GM23248 (cell line): Measurements from ENCODE around the gene CEP97.

Experiments
- EZH2 ChIP-seq: fragments of 200-600 bp; sonication (generic); IDR thresholded peaks from 2 replicates; pipeline ENCODE4 v1.6.1; 2018; ENCODE audit warnings: antibody characterized with exemption, mild to moderate bottlenecking; ENCODE audit not compliant: insufficient read depth, poor library complexity, severe bottlenecking
- EZH2phosphoT487 ChIP-seq: fragments of 200-600 bp; sonication (generic); IDR thresholded peaks from 2 replicates; pipeline ENCODE4 v1.6.1; 2018; ENCODE audit warnings: antibody characterized with exemption, moderate library complexity, mild to moderate bottlenecking, low read depth; ENCODE audit not compliant: insufficient read depth

GRCh38 chr3:101758224-101758623 is 33.8 kb downstream of the CEP97 start:
- no peak for TF ChIP-seq EZH2
- TF ChIP-seq EZH2phosphoT487: no peak
